HUES48 (cell line): ENCODE results near the gene RNF146.

ENCODE experiments used
- H3K27ac ChIP-seq: one replicate; pipeline ENCODE4 v1.7.0; 2013; ENCODE audit warnings: low read depth, low read length, inconsistent platforms
- H3K27me3 ChIP-seq: 2 replicates; pipeline ENCODE4 v1.6.1; 2013; ENCODE audit warnings: mild to moderate bottlenecking, low read length; ENCODE audit not compliant: control insufficient read depth, insufficient read depth
- H3K36me3 ChIP-seq: 2 replicates; pipeline ENCODE4 v1.6.1; 2013; ENCODE audit warnings: low read length; ENCODE audit not compliant: control insufficient read depth, insufficient read depth
- H3K4me1 ChIP-seq: 2 replicates; pipeline ENCODE4 v1.6.1; 2013; ENCODE audit warnings: mild to moderate bottlenecking, low read length; ENCODE audit not compliant: control insufficient read depth, insufficient read depth
- H3K4me3 ChIP-seq: 2 replicates; pipeline ENCODE4 v1.5.1; 2013; ENCODE audit warnings: mild to moderate bottlenecking, low read depth, low read length
- H3K9ac ChIP-seq: 2 replicates; pipeline ENCODE4 v1.6.1; 2013; ENCODE audit warnings: mild to moderate bottlenecking, low read depth, low read length, moderate library complexity
- H3K9me3 ChIP-seq: 2 replicates; pipeline ENCODE4 v1.6.1; 2013; ENCODE audit warnings: low read length; ENCODE audit not compliant: control insufficient read depth, insufficient read depth

RNF146 gene

GRCh38 chr6:127262896-127263295 is 3.8 kb upstream of the RNF146 start:
- H3K9ac ChIP-seq, result no peak overlapping the region
- no peaks in the 10 kb centered on the region for H3K27me3 ChIP-seq
- no peaks in the 10 kb centered on the region for H3K9me3 ChIP-seq
- H3K36me3 ChIP-seq, result no peaks in the 10 kb centered on the region
- H3K4me3 ChIP-seq, result no peak overlapping the region
- H3K4me1 ChIP-seq, result no peaks in the 10 kb centered on the region
- no peak overlapping the region for H3K27ac ChIP-seq

GRCh38 chr6:127263481-127263880 is 3.2 kb upstream of the RNF146 start:
- Histone ChIP-seq H3K9ac (no peak overlapping the region), H3K4me1 (peaks cover 4% of the 10 kb centered on the region), H3K36me3 (no peaks in the 10 kb centered on the region), H3K4me3 (no peak overlapping the region), H3K9me3 (no peaks in the 10 kb centered on the region), H3K27ac (no peak overlapping the region), H3K27me3 (no peaks in the 10 kb centered on the region)

- H3K9me3 ChIP-seq, result no peaks in the 10 kb centered on the region
- H3K4me1 ChIP-seq, result peaks cover 24% of the 10 kb centered on the region
- peak overlapping the region; percentile 94 for H3K27ac ChIP-seq
- H3K4me3 ChIP-seq, result peak overlapping the region; percentile 100
- H3K9ac ChIP-seq, result peak overlapping the region; percentile 81
- no peaks in the 10 kb centered on the region for H3K36me3 ChIP-seq
- no peaks in the 10 kb centered on the region for H3K27me3 ChIP-seq
These were observed 405 bp downstream of the RNF146 start for GRCh38 chr6:127266892-127267645.

GRCh38 chr6:127267646-127268625 is 1.3 kb downstream of the RNF146 start:
- Histone ChIP-seq H3K27me3 (no peaks in the 10 kb centered on the region), H3K4me1 (peaks cover 27% of the 10 kb centered on the region), H3K9ac (peak overlapping the region; percentile 81), H3K27ac (peak overlapping the region; percentile 94), H3K4me3 (peak overlapping the region; percentile 100), H3K36me3 (no peaks in the 10 kb centered on the region), H3K9me3 (no peaks in the 10 kb centered on the region)

- peaks cover 27% of the 10 kb centered on the region for H3K4me1 ChIP-seq
These were observed 5.9 kb downstream of the RNF146 start for GRCh38 chr6:127272576-127272975.

GRCh38 chr6:127273499-127273898 is 6.8 kb downstream of the RNF146 start:
- no peaks in the 10 kb centered on the region for H3K36me3 ChIP-seq
- no peak overlapping the region for H3K27ac ChIP-seq
- no peak overlapping the region for H3K9ac ChIP-seq
- no peaks in the 10 kb centered on the region for H3K9me3 ChIP-seq
- no peaks in the 10 kb centered on the region for H3K27me3 ChIP-seq
- peaks cover 23% of the 10 kb centered on the region for H3K4me1 ChIP-seq
- H3K4me3 ChIP-seq, result no peak overlapping the region

More at GRCh38 chr6:127272576-127272975, 5.9 kb downstream of the RNF146 start:
- Histone ChIP-seq H3K4me3 (no peak overlapping the region), H3K36me3 (no peaks in the 10 kb centered on the region), H3K27me3 (no peaks in the 10 kb centered on the region), H3K9me3 (no peaks in the 10 kb centered on the region), H3K27ac (no peak overlapping the region), H3K9ac (no peak overlapping the region)

GRCh38 chr6:127276331-127276730 is 9.7 kb downstream of the RNF146 start:
- no peaks in the 10 kb centered on the region for H3K27me3 ChIP-seq
- H3K9me3 ChIP-seq, result no peaks in the 10 kb centered on the region
- H3K9ac ChIP-seq, result no peak overlapping the region
- peaks cover 7% of the 10 kb centered on the region; the same call in 1 of the 2 replicates for H3K4me1 ChIP-seq
- H3K36me3 ChIP-seq, result peaks cover 12% of the 10 kb centered on the region
- no peak overlapping the region for H3K27ac ChIP-seq
- H3K4me3 ChIP-seq, result no peak overlapping the region

GRCh38 chr6:127277878-127278843 is 11.5 kb downstream of the RNF146 start:
- Histone ChIP-seq H3K27me3 (no peaks in the 10 kb centered on the region), H3K36me3 (peaks cover 30% of the 10 kb centered on the region), H3K27ac (no peak overlapping the region), H3K4me1 (no peaks in the 10 kb centered on the region), H3K9ac (no peak overlapping the region), H3K4me3 (no peak overlapping the region), H3K9me3 (no peaks in the 10 kb centered on the region)

- Histone ChIP-seq H3K27ac (no peak overlapping the region), H3K36me3 (peaks cover 41% of the 10 kb centered on the region), H3K9me3 (no peaks in the 10 kb centered on the region), H3K4me3 (no peak overlapping the region), H3K4me1 (no peaks in the 10 kb centered on the region), H3K27me3 (no peaks in the 10 kb centered on the region), H3K9ac (no peak overlapping the region)
These were observed 13.2 kb downstream of the RNF146 start for GRCh38 chr6:127279815-127280214.

GRCh38 chr6:127282184-127282583 is 15.5 kb downstream of the RNF146 start:
- Histone ChIP-seq H3K9me3 (no peaks in the 10 kb centered on the region), H3K4me1 (no peaks in the 10 kb centered on the region), H3K27ac (no peak overlapping the region), H3K27me3 (no peaks in the 10 kb centered on the region), H3K9ac (no peak overlapping the region), H3K4me3 (no peak overlapping the region), H3K36me3 (peaks cover 64% of the 10 kb centered on the region)
